Neural crest cell (in vitro differentiated cells): ENCODE results near the gene GNAS-AS1. TPM values are rescaled to one million over a fixed set of nuclear protein-coding genes. Genes with fewer than 3 reads are reported as not detected.
A peak's percentile ranks its signal among the peaks of the same experiment; 100 is the strongest.

Experiments
- DNase-seq: peaks from one replicate; pipeline ENCODE4 v3.0.0; 2021; ENCODE audit warnings: low read depth, mixed read lengths, low spot score
- H3K27ac Mint-ChIP-seq: one replicate; pipeline ENCODE4 v1.8.0; 2021; ENCODE audit warnings: mild to moderate bottlenecking, mixed read lengths; ENCODE audit not compliant: unreplicated experiment
- H3K27me3 Mint-ChIP-seq: 2 replicates; pipeline ENCODE4 v1.8.0; 2021; ENCODE audit warnings: low read depth, mild to moderate bottlenecking, mixed read lengths
- H3K36me3 Mint-ChIP-seq: 2 replicates; pipeline ENCODE4 v1.8.0; 2021; ENCODE audit warnings: low read depth, mild to moderate bottlenecking, mixed read lengths
- H3K4me1 Mint-ChIP-seq: 2 replicates; pipeline ENCODE4 v1.8.0; 2021; ENCODE audit warnings: mixed read lengths
- H3K4me3 Mint-ChIP-seq: one replicate; pipeline ENCODE4 v1.8.0; 2021; ENCODE audit warnings: mild to moderate bottlenecking, mixed read lengths
- H3K9me3 Mint-ChIP-seq: 2 replicates; pipeline ENCODE4 v1.8.0; 2021; ENCODE audit warnings: mixed read lengths
- CTCF ChIP-seq: fragments of 200-600 bp; sonication (generic); conservative IDR thresholded peaks from 2 replicates; pipeline ENCODE4 v1.5.0; 2021; ENCODE audit warnings: antibody characterized with exemption, mild to moderate bottlenecking
- total RNA-seq: library from RNA; stranded (reverse); gene quantifications from 2 replicates; pipeline ENCODE4 v1.2.1, GENCODE V29; 2021

GNAS-AS1 gene
- total RNA-seq, 1 donor from 2014 or later: 3.8 TPM

DNA sequence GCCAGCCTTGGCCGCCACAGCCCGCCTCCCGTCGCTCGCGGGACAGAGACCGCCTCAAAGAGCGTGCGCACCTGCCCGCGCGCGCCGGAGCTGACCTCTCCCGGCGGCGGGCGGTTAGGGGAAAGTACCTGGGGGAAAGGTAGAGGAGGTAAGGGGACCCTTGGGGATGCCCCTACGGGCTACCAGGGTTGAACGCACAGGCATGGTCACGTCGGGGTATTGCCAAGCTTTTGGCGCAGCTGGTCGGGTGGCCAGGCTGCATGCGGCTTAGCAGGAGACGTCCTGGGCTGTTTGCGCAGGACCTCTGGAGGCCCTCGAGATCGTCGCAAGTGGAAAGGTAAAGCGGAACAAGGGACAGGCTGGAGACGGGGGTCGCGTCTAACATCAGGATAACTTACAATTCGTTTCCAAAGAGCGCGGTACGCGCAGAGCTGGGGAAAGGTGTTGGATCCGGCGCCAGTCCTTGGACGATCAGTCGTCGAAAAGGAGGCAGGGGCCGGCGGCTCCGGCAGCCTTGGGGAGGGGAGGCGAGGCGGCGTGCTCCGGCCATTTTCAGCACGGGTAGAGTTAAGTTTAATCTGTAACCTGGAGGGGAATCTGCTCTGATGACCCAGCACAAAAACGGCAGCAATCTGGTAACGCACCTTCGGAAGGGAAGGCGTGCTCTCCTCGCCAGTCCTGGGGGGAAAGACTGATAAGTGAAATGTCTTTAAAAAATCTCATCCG, 9.0 kb downstream of the GNAS-AS1 start:
- Mint-ChIP-seq H3K4me1 (no peaks in the 10 kb centered on the region), H3K27me3 (peaks cover 97% of the 10 kb centered on the region), H3K36me3 (peaks cover 16% of the 10 kb centered on the region), H3K4me3 (no peak overlapping the region), H3K9me3 (no peaks in the 10 kb centered on the region), H3K27ac (no peak overlapping the region)
- DNase-seq: no peak
- TF ChIP-seq CTCF: no peak

- peaks cover 97% of the 10 kb centered on the region for H3K27me3 Mint-ChIP-seq
- H3K4me3 Mint-ChIP-seq: no peak overlapping the region
- no peak overlapping the region for H3K27ac Mint-ChIP-seq
- no peaks in the 10 kb centered on the region for H3K9me3 Mint-ChIP-seq
- H3K4me1 Mint-ChIP-seq: no peaks in the 10 kb centered on the region
- H3K36me3 Mint-ChIP-seq: peaks cover 16% of the 10 kb centered on the region
- TF ChIP-seq CTCF: no peak
- DNase-seq: no peak
These were observed 9.7 kb downstream of the GNAS-AS1 start for GRCh38 chr20:58840816-58841538.

DNA sequence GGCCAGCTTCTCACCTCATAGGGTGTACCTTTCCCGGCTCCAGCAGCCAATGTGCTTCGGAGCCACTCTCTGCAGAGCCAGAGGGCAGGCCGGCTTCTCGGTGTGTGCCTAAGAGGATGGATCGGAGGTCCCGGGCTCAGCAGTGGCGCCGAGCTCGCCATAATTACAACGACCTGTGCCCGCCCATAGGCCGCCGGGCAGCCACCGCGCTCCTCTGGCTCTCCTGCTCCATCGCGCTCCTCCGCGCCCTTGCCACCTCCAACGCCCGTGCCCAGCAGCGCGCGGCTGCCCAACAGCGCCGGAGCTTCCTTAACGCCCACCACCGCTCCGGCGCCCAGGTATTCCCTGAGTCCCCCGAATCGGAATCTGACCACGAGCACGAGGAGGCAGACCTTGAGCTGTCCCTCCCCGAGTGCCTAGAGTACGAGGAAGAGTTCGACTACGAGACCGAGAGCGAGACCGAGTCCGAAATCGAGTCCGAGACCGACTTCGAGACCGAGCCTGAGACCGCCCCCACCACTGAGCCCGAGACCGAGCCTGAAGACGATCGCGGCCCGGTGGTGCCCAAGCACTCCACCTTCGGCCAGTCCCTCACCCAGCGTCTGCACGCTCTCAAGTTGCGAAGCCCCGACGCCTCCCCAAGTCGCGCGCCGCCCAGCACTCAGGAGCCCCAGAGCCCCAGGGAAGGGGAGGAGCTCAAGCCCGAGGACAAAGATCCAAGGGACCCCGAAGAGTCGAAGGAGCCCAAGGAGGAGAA, 10.5 kb downstream of the GNAS-AS1 start:
- H3K27ac Mint-ChIP-seq: no peak overlapping the region
- peaks cover 89% of the 10 kb centered on the region for H3K27me3 Mint-ChIP-seq
- H3K4me1 Mint-ChIP-seq: no peaks in the 10 kb centered on the region
- no peak for TF ChIP-seq CTCF
- peak overlapping the region; percentile 49 for H3K4me3 Mint-ChIP-seq
- H3K36me3 Mint-ChIP-seq: peaks cover 16% of the 10 kb centered on the region
- H3K9me3 Mint-ChIP-seq: no peaks in the 10 kb centered on the region
- no peak for DNase-seq

DNA sequence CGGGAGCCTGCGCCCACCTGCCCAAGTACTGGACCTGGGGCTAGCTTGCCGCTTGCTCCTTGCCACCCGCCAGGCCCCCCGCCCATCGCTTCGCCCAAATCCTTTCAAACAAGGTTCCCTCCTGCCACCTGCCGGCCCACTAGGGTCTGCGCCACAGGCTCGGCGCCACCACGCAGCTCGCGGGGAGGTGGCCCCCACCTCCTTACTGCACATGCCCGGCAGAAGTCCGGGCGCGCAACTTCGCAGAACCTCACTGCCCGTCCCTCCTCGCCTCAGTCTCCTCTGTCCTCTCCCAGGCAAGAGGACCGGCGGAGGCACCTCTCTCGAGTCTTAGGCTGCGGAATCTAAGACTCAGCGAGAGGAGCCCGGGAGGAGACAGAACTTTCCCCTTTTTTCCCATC, 11.2 kb downstream of the GNAS-AS1 start:
- peak; percentile 42 for DNase-seq
- no peaks in the 10 kb centered on the region for H3K9me3 Mint-ChIP-seq

More for the DNA sequence above, 11.2 kb downstream of the GNAS-AS1 start:
- Mint-ChIP-seq H3K27ac (no peak overlapping the region), H3K4me1 (no peaks in the 10 kb centered on the region), H3K36me3 (peaks cover 16% of the 10 kb centered on the region), H3K27me3 (peaks cover 83% of the 10 kb centered on the region), H3K4me3 (no peak overlapping the region)
- peak; percentile 60 for TF ChIP-seq CTCF
